Measurements from ENCODE around the gene IL1RAP. TPM values are rescaled to one million over a fixed set of nuclear protein-coding genes. Genes with fewer than 3 reads are reported as not detected.

IL1RAP gene
- total RNA-seq, 2 experiments from 2014 or later, result 12.1 to 16.1 TPM

DNA sequence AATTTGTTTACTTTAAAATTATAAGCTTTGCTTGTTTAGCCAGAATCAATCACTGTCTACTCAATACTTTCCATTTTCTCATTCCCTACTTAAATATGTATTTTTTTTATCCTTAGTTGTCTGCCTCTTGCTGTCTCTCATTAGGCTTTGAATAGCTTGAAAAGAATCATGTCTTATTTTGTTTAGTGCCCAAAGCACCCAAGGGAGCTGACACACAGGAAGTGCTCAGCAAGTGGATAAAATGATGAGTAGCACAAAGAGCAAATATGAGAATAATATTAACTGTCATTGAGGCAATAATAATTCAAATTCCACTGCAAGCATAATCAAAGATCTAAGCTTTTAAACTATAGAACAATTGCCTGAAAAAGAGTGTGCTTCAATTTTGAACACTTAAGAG, 19.0 kb upstream of the IL1RAP start:
- ATAC-seq (no peak), DNase-seq (no peak)
- Mint-ChIP-seq H3K9me3 (ENCODE audit: low read depth) (no peaks in the 10 kb centered on the region), H3K4me3 (no peak overlapping the region), H3K27ac (no peak overlapping the region), H3K4me1 (peaks cover 20% of the 10 kb centered on the region), H3K27me3 (peaks cover 54% of the 10 kb centered on the region), H3K36me3 (ENCODE audit: low read depth) (no peaks in the 10 kb centered on the region)
- ChIA-PET POLR2A (no interaction called here), CTCF (interaction anchor here (1.0 to 1.4 kb wide), 3 partner anchors 10 to 20 kb away, joined by 3 to 4 read pairs (median 3); partner anchors contain the start of gene IL1RAP)
- intact Hi-C loops (cut with DNase I, micrococcal nuclease), result loop anchor here in 1 of 2 experiments (5.0 kb wide), 1 partner anchor 188 kb away; no protein-coding TSS in a partner anchor

DNA sequence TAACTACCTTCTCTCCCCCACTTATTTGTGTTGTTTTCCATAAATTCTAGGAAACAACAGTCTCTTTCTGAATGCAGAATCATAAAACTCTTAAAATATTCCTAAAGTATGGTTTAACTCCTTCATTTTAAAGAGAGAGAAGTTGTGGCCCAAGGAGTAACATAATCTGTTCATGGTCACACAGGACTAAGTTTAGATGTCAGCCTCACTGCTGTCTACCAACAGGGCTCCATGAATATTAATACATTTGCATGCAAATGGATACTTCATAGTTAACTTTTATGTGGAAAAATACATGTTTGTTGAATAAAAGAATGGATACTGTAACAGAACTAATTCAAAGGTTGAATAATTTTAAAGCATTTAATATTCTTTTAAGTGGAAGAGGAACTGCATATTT, 18.5 kb upstream of the IL1RAP start:
- Mint-ChIP-seq H3K4me3 (no peak overlapping the region), H3K4me1 (peaks cover 19% of the 10 kb centered on the region), H3K9me3 (ENCODE audit: low read depth) (no peaks in the 10 kb centered on the region), H3K27me3 (peaks cover 52% of the 10 kb centered on the region), H3K36me3 (ENCODE audit: low read depth) (no peaks in the 10 kb centered on the region), H3K27ac (no peak overlapping the region)
- POLR2A ChIA-PET, result no interaction called here
- CTCF ChIA-PET, result interaction anchor here (1.0 to 1.4 kb wide), 3 partner anchors 10 to 20 kb away, joined by 3 to 4 read pairs (median 3); partner anchors contain the start of gene IL1RAP
- ATAC-seq (no peak), DNase-seq (no peak)
- intact Hi-C loops (cut with DNase I, micrococcal nuclease), result no loop called here

DNA sequence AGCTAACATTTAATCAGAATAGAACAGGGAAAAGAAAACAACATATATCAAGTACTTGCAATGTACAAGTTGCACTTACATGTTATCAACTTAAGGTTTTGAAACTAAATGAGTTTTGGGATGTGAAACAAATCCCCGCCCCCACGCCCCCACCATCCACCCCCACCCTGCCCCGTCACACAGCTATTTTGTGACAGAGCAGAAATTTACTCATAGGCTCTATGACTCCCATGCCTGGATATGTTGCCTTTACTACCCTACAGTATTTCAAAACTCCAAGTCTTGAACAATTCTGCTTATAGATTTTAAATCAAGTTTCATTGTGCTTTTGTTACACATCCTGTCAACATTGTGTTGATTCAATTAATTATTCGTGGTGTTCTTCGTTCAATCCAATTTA, 18.1 kb upstream of the IL1RAP start:
- intact Hi-C loops (cut with DNase I, micrococcal nuclease), result no loop called here
- CTCF ChIA-PET, result interaction anchor here (1.0 to 1.4 kb wide), 3 partner anchors 9 to 19 kb away, joined by 3 to 4 read pairs (median 3); partner anchors contain the start of gene IL1RAP

DNA sequence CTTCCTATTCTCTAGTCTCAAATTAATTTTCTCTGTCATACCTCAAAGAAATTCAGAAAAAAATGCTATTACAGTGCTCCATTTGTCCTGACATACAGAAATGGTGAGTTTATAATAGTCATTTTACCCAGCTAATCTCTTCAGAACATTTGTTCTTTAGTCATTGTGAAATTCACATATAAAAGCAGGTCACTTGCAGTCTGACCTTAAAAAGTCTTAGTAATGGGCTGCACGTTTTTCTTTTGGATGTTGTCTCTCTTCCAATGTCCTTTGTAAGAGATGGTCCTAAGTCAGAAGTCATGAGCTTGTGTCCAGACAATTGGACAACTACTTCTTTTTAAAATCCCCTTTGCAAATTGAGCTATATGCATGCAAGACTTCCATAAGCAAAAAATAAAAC, 17.0 kb upstream of the IL1RAP start:
- Mint-ChIP-seq H3K27me3 (peaks cover 53% of the 10 kb centered on the region), H3K9me3 (ENCODE audit: low read depth) (no peaks in the 10 kb centered on the region), H3K27ac (no peak overlapping the region), H3K36me3 (ENCODE audit: low read depth) (no peaks in the 10 kb centered on the region), H3K4me1 (peaks cover 10% of the 10 kb centered on the region), H3K4me3 (no peak overlapping the region)
- DNase-seq, result no peak
- CTCF ChIA-PET, result interaction anchor here (1.2 to 1.4 kb wide), 2 partner anchors 16 to 18 kb away, joined by 3 read pairs; no protein-coding TSS in a partner anchor
- POLR2A ChIA-PET, result no interaction called here
- no peak for ATAC-seq
- intact Hi-C loops (cut with DNase I, micrococcal nuclease), result no loop called here

More for the DNA sequence above, 18.1 kb upstream of the IL1RAP start:
- H3K4me3 Mint-ChIP-seq, result no peak overlapping the region
- peak; percentile 17 for DNase-seq
- H3K9me3 Mint-ChIP-seq (ENCODE audit: low read depth), result no peaks in the 10 kb centered on the region
- H3K27ac Mint-ChIP-seq, result no peak overlapping the region
- H3K36me3 Mint-ChIP-seq (ENCODE audit: low read depth), result no peaks in the 10 kb centered on the region
- no peak for ATAC-seq
- peaks cover 18% of the 10 kb centered on the region for H3K4me1 Mint-ChIP-seq
- POLR2A ChIA-PET, result no interaction called here
- peaks cover 53% of the 10 kb centered on the region for H3K27me3 Mint-ChIP-seq

DNA sequence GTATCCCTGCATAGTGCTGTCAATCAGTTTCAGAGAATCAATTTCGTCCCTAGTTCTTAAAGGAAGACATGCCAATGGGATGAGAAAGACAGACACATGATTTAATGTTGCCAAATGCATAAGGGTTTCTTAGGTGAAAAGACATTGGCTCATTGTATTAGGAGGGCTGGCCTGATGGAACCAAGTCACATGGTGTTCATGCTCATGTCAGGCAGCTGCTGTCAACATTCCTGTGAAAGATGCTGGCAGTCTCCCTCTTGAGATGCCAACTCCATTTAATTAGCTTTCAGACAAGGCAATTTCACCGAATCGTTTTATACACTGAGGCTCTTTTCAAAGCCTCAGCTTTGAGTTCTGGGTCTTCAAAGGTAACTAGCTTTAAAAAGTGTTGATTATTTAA, 16.1 kb upstream of the IL1RAP start:
- POLR2A ChIA-PET, result no interaction called here

DNA sequence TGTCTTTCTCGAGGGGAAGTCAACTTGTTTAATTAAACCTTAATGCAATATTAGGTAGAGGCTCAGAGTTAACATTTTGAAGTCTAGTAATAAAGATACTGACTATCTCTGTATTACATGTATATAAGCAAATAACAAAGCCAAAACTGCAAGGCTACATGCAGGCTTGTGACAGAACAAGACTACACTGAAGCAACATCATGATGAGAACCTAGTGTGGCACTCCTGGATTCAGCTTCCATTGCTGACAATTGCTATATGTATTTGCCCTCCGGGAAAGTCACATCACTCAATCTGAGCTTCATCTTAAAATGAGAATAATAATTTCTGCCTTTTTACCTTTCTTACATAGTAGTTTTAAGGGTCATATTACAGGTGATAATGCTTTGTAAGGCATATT, 15.6 kb upstream of the IL1RAP start:
- Mint-ChIP-seq H3K4me1 (peaks cover 3% of the 10 kb centered on the region), H3K27me3 (peaks cover 46% of the 10 kb centered on the region), H3K27ac (no peak overlapping the region), H3K4me3 (no peak overlapping the region), H3K9me3 (ENCODE audit: low read depth) (no peaks in the 10 kb centered on the region), H3K36me3 (ENCODE audit: low read depth) (no peaks in the 10 kb centered on the region)
- ChIA-PET POLR2A (no interaction called here), CTCF (no interaction called here)
- intact Hi-C loops (cut with DNase I, micrococcal nuclease), result no loop called here
- DNase-seq, result no peak
- no peak for ATAC-seq

More for the DNA sequence above, 16.1 kb upstream of the IL1RAP start:
- Mint-ChIP-seq H3K4me3 (no peak overlapping the region), H3K4me1 (peaks cover 3% of the 10 kb centered on the region), H3K9me3 (ENCODE audit: low read depth) (no peaks in the 10 kb centered on the region), H3K27ac (no peak overlapping the region), H3K36me3 (ENCODE audit: low read depth) (no peaks in the 10 kb centered on the region), H3K27me3 (peaks cover 49% of the 10 kb centered on the region)
- CTCF ChIA-PET, result interaction anchor here (1.4 kb wide), 1 partner anchor 16 kb away, joined by 3 read pairs; no protein-coding TSS in a partner anchor
- intact Hi-C loops (cut with DNase I, micrococcal nuclease), result no loop called here
- no peak for DNase-seq
- ATAC-seq, result no peak

DNA sequence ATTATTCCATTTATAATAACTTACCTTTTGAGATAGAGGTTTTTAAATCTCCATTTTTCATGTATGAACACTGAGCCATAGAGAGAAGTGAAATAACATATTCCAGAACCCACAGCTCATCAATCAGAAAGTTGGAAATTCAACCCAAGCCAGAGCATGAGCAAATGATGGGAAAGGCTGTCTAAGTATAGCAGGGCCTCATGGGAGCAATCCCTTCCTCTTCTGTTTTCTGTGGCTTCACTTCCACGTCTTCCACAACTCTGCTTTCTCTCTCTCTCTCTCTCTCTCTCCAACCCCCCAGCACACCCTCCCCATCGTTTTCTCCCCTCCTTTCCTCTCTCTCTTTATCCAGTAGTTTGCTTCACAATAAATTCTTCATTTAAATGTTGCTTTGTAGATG, 14.8 kb upstream of the IL1RAP start:
- intact Hi-C loops (cut with DNase I, micrococcal nuclease), result no loop called here
- H3K27ac Mint-ChIP-seq, result no peak overlapping the region
- DNase-seq (no peak), ATAC-seq (no peak)
- peaks cover 3% of the 10 kb centered on the region for H3K4me1 Mint-ChIP-seq
- POLR2A ChIA-PET, result no interaction called here
- CTCF ChIA-PET, result interaction anchor here (1.0 kb wide), 1 partner anchor 67 kb away, joined by 3 read pairs; no protein-coding TSS in a partner anchor
- no peaks in the 10 kb centered on the region for H3K9me3 Mint-ChIP-seq (ENCODE audit: low read depth)
- peaks cover 45% of the 10 kb centered on the region for H3K27me3 Mint-ChIP-seq
- no peak overlapping the region for H3K4me3 Mint-ChIP-seq
- H3K36me3 Mint-ChIP-seq (ENCODE audit: low read depth), result no peaks in the 10 kb centered on the region

DNA sequence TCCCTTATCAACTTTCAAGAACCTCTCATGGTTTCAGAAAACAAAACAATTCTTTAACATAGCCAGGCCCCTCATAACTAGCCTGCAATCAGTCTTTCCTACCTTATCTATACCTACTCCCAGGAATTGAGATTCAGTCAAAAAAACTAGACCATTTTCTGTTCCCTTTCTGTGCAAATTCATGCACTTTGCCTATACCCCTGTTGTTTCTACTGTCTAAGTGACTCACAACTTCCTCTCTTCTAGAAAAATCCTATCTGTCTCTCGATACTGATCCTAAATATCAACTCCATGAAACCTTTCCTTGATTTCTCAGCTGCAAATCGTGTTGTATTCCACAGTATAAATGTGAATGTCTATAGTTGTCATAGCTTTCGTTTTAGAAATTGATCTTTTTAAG, 10.9 kb upstream of the IL1RAP start:
- Mint-ChIP-seq H3K27ac (no peak overlapping the region), H3K27me3 (peaks cover 24% of the 10 kb centered on the region), H3K9me3 (ENCODE audit: low read depth) (no peaks in the 10 kb centered on the region), H3K36me3 (ENCODE audit: low read depth) (no peaks in the 10 kb centered on the region), H3K4me3 (no peak overlapping the region), H3K4me1 (no peaks in the 10 kb centered on the region)
- DNase-seq (no peak), ATAC-seq (no peak)
- POLR2A ChIA-PET, result no interaction called here
- CTCF ChIA-PET, result interaction anchor here (0.5 kb wide), 1 partner anchor 213 kb away, joined by 3 read pairs; no protein-coding TSS in a partner anchor
- intact Hi-C loops (cut with DNase I, micrococcal nuclease), result no loop called here

DNA sequence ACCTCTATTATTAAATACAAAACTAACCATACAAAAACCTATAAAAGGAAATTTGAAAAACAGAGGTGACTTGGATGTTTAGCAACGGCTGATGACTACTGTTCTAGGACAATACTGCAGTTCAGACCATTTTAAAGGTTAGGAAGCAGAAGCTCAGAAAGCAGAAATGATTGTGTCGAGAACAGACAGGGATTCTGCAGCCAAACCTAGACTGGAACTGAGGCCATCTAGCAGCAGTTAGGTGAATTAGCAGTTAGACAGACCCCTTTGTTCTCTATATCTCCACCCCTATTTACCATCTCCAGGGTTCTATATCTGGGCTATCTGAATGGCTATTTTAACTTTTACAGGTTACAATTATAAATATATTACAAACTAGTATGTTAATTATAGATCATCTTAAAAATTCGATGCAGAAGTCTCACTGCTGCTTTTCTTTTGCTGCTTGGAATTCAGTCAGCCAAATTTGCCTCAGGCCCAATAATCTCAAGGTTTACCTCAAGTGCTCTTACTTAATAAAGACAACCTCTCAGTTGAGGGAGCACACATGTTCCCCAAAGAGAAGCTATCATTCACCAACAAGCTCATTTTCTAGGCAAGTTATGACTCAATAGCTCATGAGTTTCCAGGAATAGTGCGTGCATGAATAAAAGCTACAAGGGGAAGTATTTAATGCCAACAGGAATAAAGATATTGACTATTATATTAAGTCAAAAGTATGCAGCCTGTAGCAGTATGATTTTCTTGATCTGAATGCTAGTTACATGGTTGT, 9.3 kb upstream of the IL1RAP start:
- Mint-ChIP-seq H3K36me3 (ENCODE audit: low read depth) (no peaks in the 10 kb centered on the region), H3K9me3 (ENCODE audit: low read depth) (no peaks in the 10 kb centered on the region), H3K27me3 (peaks cover 16% of the 10 kb centered on the region), H3K4me1 (no peaks in the 10 kb centered on the region), H3K27ac (no peak overlapping the region), H3K4me3 (no peak overlapping the region)
- intact Hi-C loops (cut with DNase I, micrococcal nuclease), result no loop called here
- ChIA-PET POLR2A (no interaction called here), CTCF (interaction anchor here (1.0 to 1.2 kb wide), 3 partner anchors 10 to 171 kb away, joined by 3 read pairs; no protein-coding TSS in a partner anchor)
- DNase-seq (no peak), ATAC-seq (peak; percentile 33)

DNA sequence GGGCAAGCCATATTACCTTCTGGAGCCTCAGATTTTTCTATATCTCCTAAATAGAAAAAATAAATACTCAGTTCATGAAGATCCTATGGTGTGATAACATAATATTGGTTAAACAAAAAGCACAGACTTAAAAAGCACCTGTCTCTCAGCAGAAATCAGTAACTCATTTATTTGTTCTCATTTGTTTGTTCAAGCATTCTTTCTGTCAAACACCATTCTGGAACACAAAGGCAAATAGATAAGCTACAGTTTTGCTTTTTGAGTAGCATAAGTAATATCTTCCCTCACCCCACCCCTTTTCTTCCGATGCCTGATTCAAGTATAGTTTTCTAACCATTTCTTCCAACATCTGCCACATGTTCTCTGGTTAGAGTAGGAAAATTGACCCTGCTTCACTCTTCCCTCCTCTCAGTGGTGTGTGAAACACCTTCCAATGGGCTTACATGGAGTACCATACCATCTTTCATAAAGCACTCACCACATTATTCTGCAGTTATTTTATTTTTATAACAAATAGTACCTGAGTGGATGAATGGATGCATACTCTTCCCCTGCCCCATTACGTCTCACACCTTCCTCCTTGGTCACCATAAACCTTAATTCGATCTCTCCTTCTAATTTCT, 8.4 kb upstream of the IL1RAP start:
- H3K27me3 Mint-ChIP-seq, result peaks cover 15% of the 10 kb centered on the region
- H3K9me3 Mint-ChIP-seq (ENCODE audit: low read depth), result no peaks in the 10 kb centered on the region
- DNase-seq, result no peak
- H3K4me1 Mint-ChIP-seq, result no peaks in the 10 kb centered on the region
- H3K27ac Mint-ChIP-seq, result no peak overlapping the region
- no peaks in the 10 kb centered on the region for H3K36me3 Mint-ChIP-seq (ENCODE audit: low read depth)
- intact Hi-C loops (cut with DNase I, micrococcal nuclease), result no loop called here
- ChIA-PET POLR2A (no interaction called here), CTCF (interaction anchor here (1.0 to 1.2 kb wide), 3 partner anchors 10 to 170 kb away, joined by 3 read pairs; no protein-coding TSS in a partner anchor)
- H3K4me3 Mint-ChIP-seq, result no peak overlapping the region
- no peak for ATAC-seq

DNA sequence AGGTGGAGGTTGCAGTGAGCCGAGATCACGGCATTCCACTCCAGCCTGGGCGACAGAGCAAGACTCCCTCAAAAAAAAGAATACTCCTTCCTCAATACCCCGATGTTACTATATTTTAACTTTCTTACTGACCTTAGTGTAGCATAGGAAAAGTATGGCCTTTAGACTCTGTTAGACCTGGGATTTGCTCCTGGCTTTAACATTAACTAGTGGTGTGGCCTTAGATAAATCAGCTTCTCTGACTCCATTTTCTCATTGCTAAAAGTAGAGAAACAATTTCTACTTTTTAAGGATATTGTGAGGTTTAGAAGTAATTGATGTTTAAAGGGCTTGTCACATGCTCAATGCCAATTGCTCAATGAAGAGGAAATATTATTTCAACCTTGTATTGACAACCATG, 7.6 kb upstream of the IL1RAP start:
- POLR2A ChIA-PET, result no interaction called here
- Mint-ChIP-seq H3K27me3 (peaks cover 9% of the 10 kb centered on the region), H3K9me3 (ENCODE audit: low read depth) (no peaks in the 10 kb centered on the region), H3K36me3 (ENCODE audit: low read depth) (no peaks in the 10 kb centered on the region), H3K4me1 (no peaks in the 10 kb centered on the region), H3K27ac (no peak overlapping the region), H3K4me3 (no peak overlapping the region)
- DNase-seq, result no peak
- CTCF ChIA-PET, result no interaction called here
- intact Hi-C loops (cut with DNase I, micrococcal nuclease), result no loop called here
- no peak for ATAC-seq
